ENCODE measurements around the gene NFIC. TPM values are rescaled to one million over a fixed set of nuclear protein-coding genes. Genes with fewer than 3 reads are reported as not detected.

Gene NFIC
- total RNA-seq, 1 donor from 2014 or later: 1.2 TPM

GRCh38 chr19:3459965-3460582 lies 93.7 kb downstream of the NFIC start:
- DNase-seq (ENCODE audit: low spot score in 2 of 2): no peak
- no peak for FAIRE-seq

GRCh38 chr19:3462991-3463713 lies 96.8 kb downstream of the NFIC start:
- DNase-seq (ENCODE audit: low spot score in 2 of 2): no peak
- no peak for FAIRE-seq

DNA sequence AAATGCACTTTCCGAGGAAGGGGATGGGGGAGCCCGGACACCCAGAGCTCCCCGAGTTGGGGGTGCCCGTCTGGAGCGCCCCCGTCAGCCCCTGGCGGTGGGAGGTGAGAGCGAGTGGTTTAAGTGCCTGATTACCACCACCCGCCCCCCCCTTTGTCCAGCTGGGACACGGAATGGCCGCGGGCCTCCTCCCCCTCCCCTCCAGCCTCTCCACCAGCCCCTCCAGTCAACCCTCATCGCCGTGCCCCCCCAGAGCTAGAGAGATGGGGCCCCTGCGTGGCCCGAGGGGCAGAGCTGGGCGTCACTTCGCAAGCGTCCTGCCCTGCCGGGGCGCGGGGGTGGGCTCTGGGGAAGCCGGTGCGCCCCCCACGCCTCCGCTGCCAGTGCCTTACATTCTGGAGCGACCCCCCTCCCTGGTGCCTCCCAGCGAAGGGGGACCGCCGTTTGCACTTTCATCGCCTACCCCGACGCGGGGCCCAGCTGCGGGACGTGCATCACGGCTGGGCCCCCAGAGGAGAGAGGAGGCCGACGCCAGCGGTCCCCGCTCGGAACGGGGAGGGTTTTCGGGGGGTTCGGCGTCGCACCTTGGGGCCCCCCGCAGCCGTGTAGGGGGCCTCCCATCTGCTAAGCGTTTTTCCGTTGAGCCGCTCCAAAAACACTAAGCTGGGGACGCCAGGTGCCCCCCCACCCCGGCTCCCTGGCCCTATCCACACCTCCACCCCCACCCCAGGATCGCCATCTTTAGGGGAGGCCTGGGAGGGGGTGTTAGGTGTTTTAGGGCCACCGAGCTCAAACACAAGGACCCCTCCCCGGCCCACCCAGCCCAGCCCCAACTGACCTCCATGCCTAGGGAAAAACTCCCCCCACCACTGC lies 97.6 kb downstream of the NFIC start:
- DNase-seq (ENCODE audit: low spot score in 2 of 2) (no peak), FAIRE-seq (no peak)

DNA sequence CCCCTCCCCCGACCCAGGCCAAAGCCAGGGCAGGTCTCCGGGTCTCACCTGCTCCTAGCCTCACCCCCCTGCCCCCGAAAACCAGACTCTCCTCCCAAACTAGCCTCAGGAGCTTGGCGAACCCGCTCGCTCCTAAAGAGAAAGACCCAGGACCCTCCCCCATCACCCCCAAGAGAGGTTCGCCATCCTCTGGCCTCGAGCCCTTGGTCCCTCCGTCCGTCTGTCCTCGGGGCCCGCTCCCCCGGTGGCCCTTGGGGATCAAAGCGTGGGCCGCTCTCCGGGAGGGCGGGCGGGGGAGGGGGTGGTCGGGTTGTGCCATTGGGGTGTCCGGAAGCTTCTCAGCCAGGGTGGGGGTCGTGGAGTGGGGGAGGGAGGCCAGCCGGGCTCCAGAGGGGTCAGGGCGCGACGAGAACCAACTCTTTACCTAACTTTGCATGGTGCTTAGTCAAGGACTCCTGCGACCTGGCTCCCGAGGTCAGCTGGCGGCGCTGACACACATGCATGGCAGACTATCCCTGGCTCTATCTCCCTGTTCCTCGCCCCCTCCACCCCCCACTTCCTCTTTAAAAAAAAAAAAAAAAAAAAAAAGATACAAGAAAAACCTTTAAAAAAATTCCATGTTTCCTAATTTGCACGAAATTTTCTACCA lies 98.3 kb downstream of the NFIC start:
- DNase-seq (ENCODE audit: low spot score in 2 of 2): no peak

GRCh38 chr19:3465552-3465951 lies 99.2 kb downstream of the NFIC start:
- DNase-seq (ENCODE audit: low spot score in 2 of 2) (no peak), FAIRE-seq (no peak)

More for the DNA sequence above, 98.3 kb downstream of the NFIC start:
- FAIRE-seq: no peak

GRCh38 chr19:3466635-3467034 lies 100.3 kb downstream of the NFIC start:
- DNase-seq (ENCODE audit: low spot score in 2 of 2): no peak
- no peak for FAIRE-seq

DNA sequence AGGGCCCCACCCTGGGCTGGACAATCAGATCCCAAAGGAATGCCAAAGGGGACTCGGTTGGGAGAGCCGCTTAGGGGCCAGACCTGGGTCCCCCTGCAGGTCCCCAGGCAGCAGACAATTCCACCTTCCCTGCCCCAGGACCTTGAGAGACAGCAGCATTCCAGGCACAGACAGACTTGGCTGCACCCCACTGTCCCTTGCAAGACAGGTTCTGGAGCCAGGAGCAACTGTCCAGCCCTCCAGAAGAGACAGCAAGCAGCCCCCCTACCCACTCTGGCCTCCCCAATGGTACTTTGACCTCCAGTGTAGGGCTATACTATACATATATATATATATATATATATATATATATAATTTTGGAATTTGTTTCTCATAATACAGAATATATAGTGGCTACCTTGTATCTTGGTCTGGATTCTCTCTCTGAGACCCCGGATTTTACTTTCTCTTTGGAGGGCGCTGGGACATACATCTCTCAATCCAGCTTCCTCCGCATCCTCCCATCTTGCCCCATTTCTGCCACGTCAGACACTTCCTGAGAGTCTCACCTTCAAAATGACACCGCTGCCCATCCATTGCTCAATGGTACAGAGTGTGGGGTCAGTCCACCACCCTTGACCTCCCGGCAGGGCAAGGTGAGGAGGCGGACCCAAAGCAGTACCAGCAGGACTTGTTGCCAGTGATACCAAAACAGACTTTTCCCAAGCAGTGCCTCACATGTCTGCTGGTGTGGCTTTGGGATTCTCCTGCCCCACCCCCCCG lies 101.2 kb downstream of the NFIC start:
- FAIRE-seq (no peak), DNase-seq (ENCODE audit: low spot score in 2 of 2) (no peak)

DNA sequence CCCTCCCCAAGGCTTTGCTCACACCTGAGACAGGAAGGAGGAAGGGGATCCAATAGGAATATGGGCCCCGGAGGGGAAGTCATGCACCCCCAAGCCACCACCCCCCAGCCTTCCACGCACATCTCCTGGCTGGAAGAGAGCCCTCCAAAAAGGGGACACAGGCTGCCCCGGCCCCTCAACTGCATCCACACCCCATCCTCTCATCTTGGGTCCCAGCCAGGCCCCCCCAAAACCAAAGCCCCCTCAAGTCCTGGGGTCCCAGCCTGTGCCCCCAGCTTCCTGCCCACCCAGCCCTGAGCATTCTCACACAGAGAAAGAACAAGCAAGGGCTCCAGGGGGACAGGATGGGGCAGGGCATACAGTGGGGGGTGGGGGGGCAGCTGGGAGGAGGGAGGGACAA lies 101.8 kb downstream of the NFIC start:
- FAIRE-seq (no peak), DNase-seq (ENCODE audit: low spot score in 2 of 2) (no peak)

GRCh38 chr19:3469638-3470499 lies 103.5 kb downstream of the NFIC start:
- DNase-seq (ENCODE audit: low spot score in 2 of 2) (no peak), FAIRE-seq (no peak)

GRCh38 chr19:3470500-3471128 lies 104.2 kb downstream of the NFIC start:
- DNase-seq (ENCODE audit: low spot score in 2 of 2): no peak
- no peak for FAIRE-seq

DNA sequence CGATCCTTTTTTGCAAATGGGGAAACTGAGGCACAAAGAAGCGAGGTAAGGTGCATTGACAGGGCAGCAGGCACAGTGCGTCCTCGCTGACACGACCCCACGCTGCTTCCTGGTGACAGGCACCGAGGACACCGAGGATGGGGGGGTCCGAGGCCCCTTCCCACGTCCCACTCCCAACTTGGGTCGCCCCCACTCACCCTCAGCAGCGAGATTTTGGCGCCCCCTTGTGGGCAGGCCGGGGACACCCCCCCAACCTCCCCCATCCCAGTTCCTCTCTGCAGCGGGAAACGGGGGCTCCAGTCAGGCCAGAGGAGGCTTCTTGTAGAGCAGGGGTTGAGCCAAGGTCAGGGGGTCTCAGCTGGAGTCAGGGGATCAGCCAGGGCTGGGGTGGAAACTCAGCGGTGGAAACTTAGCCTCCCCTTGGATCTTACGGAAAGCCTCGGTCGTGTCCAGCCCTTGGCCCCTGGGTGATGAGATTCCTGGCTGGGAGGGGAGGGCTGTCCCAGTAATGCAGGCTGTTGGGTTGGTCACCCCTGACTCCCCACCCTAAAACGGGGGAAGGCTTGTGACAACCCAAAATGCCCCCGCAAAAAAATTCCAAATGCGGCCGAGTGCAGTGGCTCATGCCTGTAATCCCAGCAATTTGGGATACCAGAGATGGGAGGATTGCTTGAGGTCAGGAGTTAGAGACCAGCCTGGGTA lies 105.7 kb downstream of the NFIC start:
- DNase-seq (ENCODE audit: low spot score in 2 of 2) (peak in 1 of 2 donors; percentile 57), FAIRE-seq (no peak)

GRCh38 chr19:3474010-3474409 lies 107.6 kb downstream of the NFIC start:
- DNase-seq (ENCODE audit: low spot score in 2 of 2): no peak
- FAIRE-seq: no peak

DNA sequence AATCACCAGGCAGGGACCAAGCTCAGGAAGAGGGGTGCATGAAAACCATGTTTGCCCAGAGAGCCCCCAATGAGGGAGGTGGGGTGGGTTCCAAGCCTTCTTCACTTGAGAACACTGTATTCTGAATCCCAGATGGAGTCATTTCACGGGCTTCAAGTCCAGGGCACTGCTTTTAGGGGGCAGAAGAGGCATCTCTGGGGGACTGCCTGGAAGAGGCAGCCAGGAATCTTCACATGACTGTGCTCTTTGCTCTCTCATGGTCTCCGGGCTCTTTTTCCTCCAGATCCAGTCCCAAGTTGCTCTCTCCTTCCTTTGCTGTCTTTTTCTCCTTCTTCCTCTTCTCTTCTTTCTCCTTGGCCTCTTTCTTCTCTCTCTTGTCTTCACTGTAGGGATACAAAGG lies 108.2 kb downstream of the NFIC start:
- DNase-seq (ENCODE audit: low spot score in 2 of 2) (no peak), FAIRE-seq (no peak)

DNA sequence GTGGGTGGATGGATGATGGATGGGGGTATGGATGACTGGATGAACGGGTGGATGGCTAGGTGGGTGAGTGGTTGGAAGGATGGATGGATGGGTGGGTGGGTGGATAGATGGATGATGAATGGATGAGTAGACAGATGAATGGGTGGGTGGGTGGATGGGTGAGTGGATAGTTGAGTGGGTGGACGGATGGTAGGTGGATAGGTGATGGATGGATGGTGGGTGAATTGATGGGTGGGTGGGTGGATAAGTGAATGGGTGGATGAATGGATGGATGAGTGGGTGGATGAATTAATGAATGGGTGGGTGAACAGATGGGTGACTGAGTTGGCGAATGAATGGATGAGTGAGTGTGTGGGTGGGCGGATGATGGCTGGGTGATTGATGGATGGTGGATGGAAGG lies 109.1 kb downstream of the NFIC start:
- no peak for DNase-seq (ENCODE audit: low spot score in 2 of 2)
- no peak for FAIRE-seq

GRCh38 chr19:3476830-3477229 lies 110.4 kb downstream of the NFIC start:
- no peak for FAIRE-seq
- DNase-seq (ENCODE audit: low spot score in 2 of 2): no peak

- DNase-seq (ENCODE audit: low spot score in 2 of 2) (no peak), FAIRE-seq (no peak)
These were observed 111.1 kb downstream of the NFIC start for GRCh38 chr19:3477506-3477905.

GRCh38 chr19:3477951-3478350 lies 111.6 kb downstream of the NFIC start:
- no peak for DNase-seq (ENCODE audit: low spot score in 2 of 2)
- no peak for FAIRE-seq

Data from frontal cortex (tissue), 4 donors.